RWPE2 (cell line): Measurements from ENCODE around the gene ADAM12.
"Not testable (repeated sequence)": the region's sequence is repeated elsewhere in the genome, so short reads cannot be mapped to it uniquely, and the experiment has no call there.

Source experiments
- ATAC-seq: fragments of 200-7000 bp; cut with Tn5 transposase; 3 replicates; pipeline ENCODE4 v1.9.1; 2021; ENCODE audit warnings: low read depth
- DNase-seq: peaks from one replicate; pipeline ENCODE4 v3.0.0-alpha.2; 2020; ENCODE audit warnings: low spot score
- H3K27ac ChIP-seq: fragments of 450-650 bp; 2 replicates; pipeline ENCODE4 v1.5.1; 2017; ENCODE audit warnings: mild to moderate bottlenecking; ENCODE audit not compliant: poor library complexity, severe bottlenecking
- H3K27me3 ChIP-seq: fragments of 250-450 bp; sonication (Bioruptor Pico); 2 replicates; pipeline ENCODE4 v1.5.1; 2021; ENCODE audit warnings: mild to moderate bottlenecking, moderate library complexity; ENCODE audit not compliant: insufficient read depth, poor library complexity, severe bottlenecking
- H3K36me3 ChIP-seq: fragments of 250-450 bp; sonication (Bioruptor Pico); 2 replicates; pipeline ENCODE4 v1.5.1; 2020; ENCODE audit warnings: low read depth, mild to moderate bottlenecking, moderate library complexity
- H3K4me1 ChIP-seq: fragments of 250-450 bp; sonication (Bioruptor Pico); 2 replicates; pipeline ENCODE4 v1.5.1; 2021; ENCODE audit warnings: mild to moderate bottlenecking, moderate library complexity; ENCODE audit not compliant: insufficient read depth, poor library complexity, severe bottlenecking
- H3K4me3 ChIP-seq: fragments of 250-450 bp; sonication (Bioruptor Pico); 2 replicates; pipeline ENCODE4 v1.5.1; 2021; ENCODE audit warnings: mild to moderate bottlenecking, moderate library complexity; ENCODE audit not compliant: severe bottlenecking
- H3K9me3 ChIP-seq: fragments of 250-450 bp; sonication (Bioruptor Pico); 2 replicates; pipeline ENCODE4 v1.5.1; 2021; ENCODE audit warnings: mild to moderate bottlenecking, moderate library complexity; ENCODE audit not compliant: severe bottlenecking
- CTCF ChIP-seq: fragments of 450-650 bp; IDR thresholded peaks from one replicate; pipeline ENCODE4 v1.5.1; 2017; ENCODE audit warnings: mild to moderate bottlenecking, moderate library complexity; ENCODE audit not compliant: poor library complexity, severe bottlenecking

Gene ADAM12

GRCh38 chr10:126247446-126247975, 140.8 kb downstream of the ADAM12 start:
- Histone ChIP-seq H3K9me3 (no peaks in the 10 kb centered on the region), H3K27me3 (no peaks in the 10 kb centered on the region), H3K27ac (peak overlapping the region; percentile 65), H3K4me3 (no peak overlapping the region), H3K4me1 (peaks cover 16% of the 10 kb centered on the region), H3K36me3 (no peaks in the 10 kb centered on the region)
- DNase-seq (peak; percentile 83), ATAC-seq (peak; percentile 95)
- TF ChIP-seq CTCF = no peak

DNA sequence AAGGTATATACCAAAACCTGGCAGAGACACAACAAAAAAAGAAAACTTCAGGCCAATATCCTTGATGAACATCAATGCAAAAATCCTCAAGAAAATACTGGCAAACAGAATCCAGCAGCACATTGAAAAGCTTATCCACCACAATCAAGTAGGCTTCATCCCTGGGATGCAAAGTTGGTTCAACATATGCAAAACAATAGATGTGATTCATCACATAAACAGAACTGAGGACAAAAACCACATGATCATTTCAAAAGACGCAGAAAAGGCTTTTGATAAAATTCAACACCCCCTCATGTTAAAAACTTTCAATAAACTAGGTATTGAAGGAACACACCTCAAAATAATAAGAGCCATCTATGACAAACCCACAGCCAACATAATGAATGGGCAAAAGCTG, 141.9 kb downstream of the ADAM12 start:
- DNase-seq, H3K36me3 ChIP-seq, ATAC-seq, H3K4me3 ChIP-seq, H3K9me3 ChIP-seq, H3K27me3 ChIP-seq: not testable (repeated sequence)
- H3K27ac ChIP-seq = peak overlapping the region; percentile 65
- H3K4me1 ChIP-seq = peaks cover 16% of the 10 kb centered on the region

- H3K27ac ChIP-seq = no peak overlapping the region
- no peaks in the 10 kb centered on the region for H3K36me3 ChIP-seq
- H3K4me1 ChIP-seq = peaks cover 16% of the 10 kb centered on the region
- ATAC-seq = no peak
- H3K9me3 ChIP-seq = no peaks in the 10 kb centered on the region
- no peak overlapping the region for H3K4me3 ChIP-seq
- no peak for TF ChIP-seq CTCF
- no peaks in the 10 kb centered on the region for H3K27me3 ChIP-seq
- DNase-seq = no peak
Measured at GRCh38 chr10:126245501-126245900, 142.8 kb downstream of the ADAM12 start.

DNA sequence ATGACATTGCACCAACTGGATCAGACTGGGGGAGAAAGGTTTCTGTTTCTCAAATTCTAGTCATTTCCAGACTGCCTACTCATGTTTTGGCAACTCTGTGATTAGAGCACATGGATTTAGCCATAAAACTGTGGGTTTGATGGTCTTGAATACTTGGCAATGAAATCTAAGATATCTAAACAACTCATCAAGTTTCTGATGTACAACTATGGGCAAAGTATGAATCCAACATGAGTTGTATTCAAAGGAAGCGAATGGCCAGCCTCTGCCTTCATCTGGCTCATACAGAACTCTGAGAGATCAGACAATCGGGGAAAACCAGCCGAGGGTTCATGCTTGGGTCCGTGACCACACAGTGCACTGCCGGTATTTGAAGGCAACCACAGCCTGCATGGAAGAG, 144.3 kb downstream of the ADAM12 start:
- ATAC-seq (no peak), DNase-seq (no peak)
- Histone ChIP-seq H3K27me3 (no peaks in the 10 kb centered on the region), H3K27ac (no peak overlapping the region), H3K9me3 (no peaks in the 10 kb centered on the region), H3K4me1 (peaks cover 16% of the 10 kb centered on the region), H3K4me3 (no peak overlapping the region), H3K36me3 (no peaks in the 10 kb centered on the region)
- TF ChIP-seq CTCF = no peak

- H3K9me3 ChIP-seq = no peaks in the 10 kb centered on the region
- H3K36me3 ChIP-seq = no peaks in the 10 kb centered on the region
- ATAC-seq = no peak
- no peak overlapping the region for H3K27ac ChIP-seq
- TF ChIP-seq CTCF = no peak
- H3K4me1 ChIP-seq = peaks cover 16% of the 10 kb centered on the region
- H3K4me3 ChIP-seq = no peak overlapping the region
- DNase-seq = no peak
- H3K27me3 ChIP-seq = no peaks in the 10 kb centered on the region
Measured at GRCh38 chr10:126243306-126243705, 145.0 kb downstream of the ADAM12 start.
